SK-N-SH (cell line): ENCODE data around the gene LARGE1. TPM values are rescaled to one million over a fixed set of nuclear protein-coding genes. Genes with fewer than 3 reads are reported as not detected.

ENCODE experiments used
- CTCF ChIA-PET: fragments of 300-600, 350-600 bp; formaldehyde crosslinking; extraction: SDS; loops from one replicate; lab custom pipeline; 2021; lab: Yijun Ruan, JAX
- POLR2A ChIA-PET: fragments of 350-600 bp; sonication (Branson Sonifier 250); formaldehyde crosslinking; extraction: SDS; loops from one replicate; lab custom pipeline; 2020; ENCODE audit warnings: antibody characterized with exemption, inconsistent platforms; lab: Yijun Ruan, JAX
- DNase-seq: peaks from one replicate; pipeline ENCODE4 v3.0.0; 2012
- H2AFZ ChIP-seq: fragments of 200-600 bp; sonication (generic); 2 replicates; pipeline ENCODE4 v1.8.1; 2016; ENCODE audit warnings: antibody characterized with exemption, mild to moderate bottlenecking, low read depth
- H3F3A ChIP-seq: fragments of 200-600 bp; sonication (generic); replicated peaks from 2 replicates; pipeline ENCODE3; 2016; ENCODE audit warnings: antibody characterized with exemption, mild to moderate bottlenecking; ENCODE audit not compliant: insufficient read depth
- H3K27ac ChIP-seq, 2 experiments: fragments of 200-500 bp in 1 of 2; fragments of 200-600 bp in 1 of 2; sonication (Bioruptor generic) in 1 of 2; sonication (generic), shearing (Covaris generic) in 1 of 2; 2 replicates each; pipeline versions ENCODE4 v1.5.1 to v1.6.1; 2014 to 2016; ENCODE audit warnings: low read depth in 2 of 2, inconsistent platforms in 1 of 2, low read length in 1 of 2, mild to moderate bottlenecking in 1 of 2, mixed read lengths in 1 of 2
- H3K27me3 ChIP-seq: fragments of 200-600 bp; sonication (generic), shearing (Covaris generic); 2 replicates; pipeline ENCODE4 v1.6.1; 2016; ENCODE audit warnings: mixed run types; ENCODE audit not compliant: insufficient read depth
- H3K36me3 ChIP-seq, 2 experiments: fragments of 200-500 bp in 1 of 2; fragments of 200-600 bp in 1 of 2; sonication (Bioruptor generic) in 1 of 2; sonication (generic) in 1 of 2; replicated peaks in 1 of 2; 2 replicates each; pipeline versions ENCODE3 to v1.5.1; 2014 to 2016; ENCODE audit warnings: low read length in 1 of 2, mild to moderate bottlenecking in 1 of 2; ENCODE audit not compliant: insufficient read depth in 2 of 2, control insufficient read depth in 1 of 2
- H3K4me1 ChIP-seq, 2 experiments: fragments of 200-500 bp in 1 of 2; fragments of 200-600 bp in 1 of 2; sonication (Bioruptor generic) in 1 of 2; sonication (generic), shearing (Covaris generic) in 1 of 2; 2 replicates each; pipeline versions ENCODE4 v1.5.1 to v1.6.1; 2014 to 2016; ENCODE audit warnings: low read depth in 1 of 2, low read length in 1 of 2, mixed run types in 1 of 2; ENCODE audit not compliant: insufficient read depth in 2 of 2, control insufficient read depth in 1 of 2
- H3K4me2 ChIP-seq: fragments of 200-600 bp; sonication (generic), shearing (Covaris generic); 2 replicates; pipeline ENCODE4 v1.6.1; 2017; ENCODE audit warnings: mixed run types
- H3K4me3 ChIP-seq, 2 experiments: fragments of 200-500 bp in 1 of 2; fragments of 200-600 bp in 1 of 2; sonication (Bioruptor generic) in 1 of 2; sonication (generic), shearing (Covaris generic) in 1 of 2; 2 replicates each; pipeline versions ENCODE4 v1.5.1 to v1.8.1; 2014 to 2016; ENCODE audit warnings: low read depth in 2 of 2, inconsistent platforms in 1 of 2, low read length in 1 of 2, mild to moderate bottlenecking in 1 of 2, mixed read lengths in 1 of 2, moderate library complexity in 1 of 2
- H3K79me2 ChIP-seq: fragments of 200-600 bp; sonication (generic); 2 replicates; pipeline ENCODE4 v1.8.1; 2017; ENCODE audit warnings: mild to moderate bottlenecking; ENCODE audit not compliant: insufficient read depth
- H3K9ac ChIP-seq: fragments of 200-600 bp; sonication (generic); 2 replicates; pipeline ENCODE4 v1.6.1; 2017; ENCODE audit warnings: mixed run types
- H3K9me2 ChIP-seq: fragments of 200-600 bp; sonication (generic); 2 replicates; pipeline ENCODE4 v1.6.1; 2017; ENCODE audit warnings: mixed run types
- H3K9me3 ChIP-seq: fragments of 200-600 bp; sonication (generic); 2 replicates; pipeline ENCODE4 v1.6.1; 2017; ENCODE audit warnings: mixed run types, mild to moderate bottlenecking, moderate library complexity
- H4K20me1 ChIP-seq: fragments of 200-600 bp; sonication (generic); 2 replicates; pipeline ENCODE4 v1.6.1; 2017; ENCODE audit warnings: mild to moderate bottlenecking, mixed run types; ENCODE audit not compliant: insufficient read depth
- ELF1 ChIP-seq: IDR thresholded peaks from 2 replicates; pipeline ENCODE4 v1.4.0; 2012
- FOSL2 ChIP-seq: IDR thresholded peaks from 2 replicates; pipeline ENCODE4 v1.4.0; 2012; ENCODE audit warnings: low read depth, mild to moderate bottlenecking, moderate library complexity, borderline replicate concordance
- FOXJ3 ChIP-seq: sonication (generic); formaldehyde crosslinking; IDR thresholded peaks from 2 replicates; pipeline ENCODE4 v1.5.1; 2020; ENCODE audit warnings: mild to moderate bottlenecking, missing genetic modification reagents
- FOXM1 ChIP-seq: IDR thresholded peaks from 2 replicates; pipeline ENCODE4 v1.4.0; 2012; ENCODE audit warnings: low read depth, mild to moderate bottlenecking
- MEF2A ChIP-seq: IDR thresholded peaks from 2 replicates; pipeline ENCODE4 v1.4.0; 2012; ENCODE audit warnings: low read depth, borderline replicate concordance
- MXI1 ChIP-seq: IDR thresholded peaks from 2 replicates; pipeline ENCODE4 v1.6.1; 2012; ENCODE audit warnings: mild to moderate bottlenecking, low read depth, low read length, improper control_type of control experiment
- NFIC ChIP-seq: IDR thresholded peaks from 2 replicates; pipeline ENCODE4 v1.4.0; 2012; ENCODE audit warnings: borderline replicate concordance
- NRF1 ChIP-seq: IDR thresholded peaks from 2 replicates; pipeline ENCODE4 v1.6.1; 2012; ENCODE audit warnings: low read depth, mild to moderate bottlenecking, low read length
- POLR2AphosphoS5 ChIP-seq: IDR thresholded peaks from 2 replicates; pipeline ENCODE4 v1.6.1; 2012; ENCODE audit warnings: low read depth, low read length
- RAD21 ChIP-seq: IDR thresholded peaks from 2 replicates; pipeline ENCODE4 v1.6.1; 2012; ENCODE audit warnings: mild to moderate bottlenecking, low read length
- RCOR1 ChIP-seq: fragments of 150-350 bp; IDR thresholded peaks from 2 replicates; pipeline ENCODE4 v1.6.1; 2017; ENCODE audit warnings: antibody characterized with exemption, low read length
- SMC3 ChIP-seq: IDR thresholded peaks from 2 replicates; pipeline ENCODE4 v1.6.1; 2012; ENCODE audit warnings: low read depth, low read length, improper control_type of control experiment
- YY1 ChIP-seq: IDR thresholded peaks from 2 replicates; pipeline ENCODE4 v1.4.0; 2012; ENCODE audit warnings: low read depth, mild to moderate bottlenecking
- WGBS: methylation state at CpG from one replicate; pipeline ENCODE4 v1.1.6; 2017; ENCODE audit warnings: low lambda C conversion rate; 5-methylcytosine and 5-hydroxymethylcytosine counted together
- polyA plus RNA-seq, 3 experiments: library from polyadenylated mRNA; depleted of rRNA; stranded (reverse); fragments of >200 nt; gene quantifications; 2 replicates each; pipeline ENCODE4 v1.2.3, GENCODE V29; 2012
- TF ChIP-seq, protein P1 (sequence below): fragments of 200-600 bp; sonication (generic); IDR thresholded peaks from 2 replicates; pipeline ENCODE4 v1.6.1; 2017; ENCODE audit warnings: antibody characterized with exemption, mild to moderate bottlenecking, moderate library complexity
- TF ChIP-seq, protein P2 (sequence below): IDR thresholded peaks from 2 replicates; pipeline ENCODE4 v1.4.0; 2012; ENCODE audit warnings: low read depth
- TF ChIP-seq, protein P3 (sequence below): IDR thresholded peaks from 2 replicates; pipeline ENCODE4 v1.4.0; 2012; ENCODE audit warnings: low read depth, borderline replicate concordance
- TF ChIP-seq, protein P4 (sequence below): fragments of 150-350 bp; IDR thresholded peaks from 2 replicates; pipeline ENCODE4 v1.6.1; 2017; ENCODE audit warnings: antibody characterized with exemption, low read length, low read depth, borderline replicate concordance

LARGE1 gene
- polyA plus RNA-seq, 1 of the 3 experiments (the other 2 are of a cell fraction) = 1.1 TPM

DNA sequence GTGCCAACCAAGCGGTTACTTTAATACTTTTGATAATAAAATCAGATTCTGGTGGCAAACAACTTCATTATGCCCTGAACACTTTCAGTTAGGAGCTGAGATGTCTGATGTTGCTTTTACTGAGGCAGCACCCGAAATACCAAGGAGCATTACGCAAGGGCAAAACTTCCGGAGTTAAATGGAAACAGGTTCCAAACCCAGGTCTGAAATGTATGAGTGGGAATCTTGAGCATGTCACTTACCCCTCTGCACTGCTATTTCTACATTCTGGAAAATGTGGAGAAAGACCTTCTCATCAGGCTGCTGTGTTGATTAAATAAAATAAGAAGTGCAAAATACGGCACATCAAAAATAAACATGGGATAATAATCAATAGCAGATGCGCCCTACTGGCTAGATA lies 315.1 kb downstream of the LARGE1 start:
- no peak for DNase-seq
- Histone ChIP-seq H3K4me2 (no peak overlapping the region), H3K27me3 (no peaks in the 10 kb centered on the region), H3K9me2 (no peaks in the 10 kb centered on the region), H3F3A (no peaks in the 10 kb centered on the region), H4K20me1 (no peaks in the 10 kb centered on the region), H3K9me3 (no peaks in the 10 kb centered on the region), H3K79me2 (no peaks in the 10 kb centered on the region), H3K36me3 (no peaks in the 10 kb centered on the region), H3K4me3 (no peak overlapping the region), H3K27ac (no peak overlapping the region), H2AFZ (no peak overlapping the region), H3K4me1 (no peaks in the 10 kb centered on the region), H3K9ac (no peak overlapping the region)
- ChIA-PET POLR2A (no interaction called here), CTCF (no interaction called here)
- 69% methylated on average over 6 of the region's 6 CpGs for WGBS
- TF ChIP-seq, protein P1, sequence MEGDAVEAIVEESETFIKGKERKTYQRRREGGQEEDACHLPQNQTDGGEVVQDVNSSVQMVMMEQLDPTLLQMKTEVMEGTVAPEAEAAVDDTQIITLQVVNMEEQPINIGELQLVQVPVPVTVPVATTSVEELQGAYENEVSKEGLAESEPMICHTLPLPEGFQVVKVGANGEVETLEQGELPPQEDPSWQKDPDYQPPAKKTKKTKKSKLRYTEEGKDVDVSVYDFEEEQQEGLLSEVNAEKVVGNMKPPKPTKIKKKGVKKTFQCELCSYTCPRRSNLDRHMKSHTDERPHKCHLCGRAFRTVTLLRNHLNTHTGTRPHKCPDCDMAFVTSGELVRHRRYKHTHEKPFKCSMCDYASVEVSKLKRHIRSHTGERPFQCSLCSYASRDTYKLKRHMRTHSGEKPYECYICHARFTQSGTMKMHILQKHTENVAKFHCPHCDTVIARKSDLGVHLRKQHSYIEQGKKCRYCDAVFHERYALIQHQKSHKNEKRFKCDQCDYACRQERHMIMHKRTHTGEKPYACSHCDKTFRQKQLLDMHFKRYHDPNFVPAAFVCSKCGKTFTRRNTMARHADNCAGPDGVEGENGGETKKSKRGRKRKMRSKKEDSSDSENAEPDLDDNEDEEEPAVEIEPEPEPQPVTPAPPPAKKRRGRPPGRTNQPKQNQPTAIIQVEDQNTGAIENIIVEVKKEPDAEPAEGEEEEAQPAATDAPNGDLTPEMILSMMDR = no peak
- TF ChIP-seq MEF2A (no peak), FOSL2 (no peak), RCOR1 (no peak), NFIC (no peak), YY1 (no peak)

DNA sequence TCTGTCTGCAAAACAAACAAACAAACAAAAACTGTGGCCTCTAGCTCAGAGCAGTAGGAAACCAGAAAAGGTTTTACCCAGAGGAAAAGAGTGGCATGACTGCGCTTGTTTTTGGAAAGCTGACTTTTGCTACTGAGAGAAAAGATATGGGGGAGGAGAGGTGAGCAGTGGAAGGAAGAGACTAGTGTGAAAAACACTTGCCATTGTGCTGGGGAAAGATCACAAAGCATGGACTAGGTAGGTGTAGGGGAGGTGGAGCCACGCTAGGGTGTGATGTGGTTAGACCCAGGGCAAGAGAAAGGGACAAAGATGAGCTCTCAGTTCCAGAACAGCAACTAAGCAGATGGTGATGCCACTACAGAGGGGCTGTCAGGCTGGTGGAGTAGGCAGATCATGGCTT lies 319.2 kb downstream of the LARGE1 start:
- Histone ChIP-seq H3K27me3 (no peaks in the 10 kb centered on the region), H3K9me3 (no peaks in the 10 kb centered on the region), H3K4me1 (no peaks in the 10 kb centered on the region), H3K4me3 (no peak overlapping the region), H3K9me2 (no peaks in the 10 kb centered on the region), H4K20me1 (no peaks in the 10 kb centered on the region), H3K9ac (no peak overlapping the region)
- ChIA-PET POLR2A (no interaction called here), CTCF (interaction anchor here (1.1 kb wide), 1 partner anchor 322 kb away, joined by 3 read pairs; no protein-coding TSS in a partner anchor)
- WGBS = 38% methylated on average over 2 of the region's 2 CpGs
- TF ChIP-seq, protein P2, sequence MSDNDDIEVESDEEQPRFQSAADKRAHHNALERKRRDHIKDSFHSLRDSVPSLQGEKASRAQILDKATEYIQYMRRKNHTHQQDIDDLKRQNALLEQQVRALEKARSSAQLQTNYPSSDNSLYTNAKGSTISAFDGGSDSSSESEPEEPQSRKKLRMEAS = no peak
- TF ChIP-seq, all 33 proteins: peak for 0
- Histone ChIP-seq H3K36me3 (no peaks in the 10 kb centered on the region), H3F3A (no peaks in the 10 kb centered on the region), H3K79me2 (no peaks in the 10 kb centered on the region), H3K4me2 (no peak overlapping the region), H3K27ac (no peak overlapping the region), H2AFZ (no peak overlapping the region)
- no peak for DNase-seq

DNA sequence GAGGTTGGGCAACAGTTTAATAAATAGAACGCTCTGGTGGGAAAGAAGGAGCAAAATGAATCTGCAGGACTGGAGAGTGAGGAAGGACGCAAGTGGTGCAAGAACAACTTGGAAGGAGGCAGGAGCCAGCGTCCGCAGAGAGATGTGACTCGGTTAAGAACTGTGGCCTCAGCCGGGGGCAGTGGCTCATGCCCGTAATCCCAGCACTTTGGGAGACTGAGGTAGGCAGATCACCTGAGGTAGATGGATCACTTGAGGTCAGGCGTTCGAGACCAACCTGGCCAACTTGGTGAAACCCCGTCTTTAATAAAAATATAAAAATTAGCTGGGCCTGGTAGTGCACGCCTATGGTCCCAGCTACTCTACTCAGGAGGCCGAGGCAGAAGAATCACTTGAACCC lies 319.7 kb downstream of the LARGE1 start:
- POLR2A ChIA-PET = no interaction called here
- DNase-seq = no peak
- Histone ChIP-seq H3K27ac (no peak overlapping the region), H3K4me2 (no peak overlapping the region), H2AFZ (no peak overlapping the region), H3K9ac (no peak overlapping the region), H3K4me1 (no peaks in the 10 kb centered on the region), H4K20me1 (no peaks in the 10 kb centered on the region), H3K36me3 (no peaks in the 10 kb centered on the region), H3K9me2 (no peaks in the 10 kb centered on the region), H3K4me3 (no peak overlapping the region), H3K27me3 (no peaks in the 10 kb centered on the region), H3K79me2 (no peaks in the 10 kb centered on the region), H3K9me3 (no peaks in the 10 kb centered on the region), H3F3A (no peaks in the 10 kb centered on the region)
- CTCF ChIA-PET = interaction anchor here (1.1 kb wide), 1 partner anchor 323 kb away, joined by 3 read pairs; no protein-coding TSS in a partner anchor
- TF ChIP-seq, protein P3, sequence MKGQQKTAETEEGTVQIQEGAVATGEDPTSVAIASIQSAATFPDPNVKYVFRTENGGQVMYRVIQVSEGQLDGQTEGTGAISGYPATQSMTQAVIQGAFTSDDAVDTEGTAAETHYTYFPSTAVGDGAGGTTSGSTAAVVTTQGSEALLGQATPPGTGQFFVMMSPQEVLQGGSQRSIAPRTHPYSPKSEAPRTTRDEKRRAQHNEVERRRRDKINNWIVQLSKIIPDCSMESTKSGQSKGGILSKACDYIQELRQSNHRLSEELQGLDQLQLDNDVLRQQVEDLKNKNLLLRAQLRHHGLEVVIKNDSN = no peak
- TF ChIP-seq RAD21 (no peak), POLR2AphosphoS5 (no peak), SMC3 (no peak), FOXM1 (no peak), NFIC (no peak), FOXJ3 (CRISPR knock-in tag) (no peak), YY1 (no peak), FOSL2 (no peak), RCOR1 (no peak), ELF1 (no peak), NRF1 (no peak), MXI1 (no peak)
- TF ChIP-seq, protein P1 = no peak
- TF ChIP-seq, protein P4, sequence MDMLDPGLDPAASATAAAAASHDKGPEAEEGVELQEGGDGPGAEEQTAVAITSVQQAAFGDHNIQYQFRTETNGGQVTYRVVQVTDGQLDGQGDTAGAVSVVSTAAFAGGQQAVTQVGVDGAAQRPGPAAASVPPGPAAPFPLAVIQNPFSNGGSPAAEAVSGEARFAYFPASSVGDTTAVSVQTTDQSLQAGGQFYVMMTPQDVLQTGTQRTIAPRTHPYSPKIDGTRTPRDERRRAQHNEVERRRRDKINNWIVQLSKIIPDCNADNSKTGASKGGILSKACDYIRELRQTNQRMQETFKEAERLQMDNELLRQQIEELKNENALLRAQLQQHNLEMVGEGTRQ = no peak
- 70% methylated on average over 12 of the region's 12 CpGs for WGBS
